ENCODE measurements around the gene FAM221B.

Gene FAM221B

DNA sequence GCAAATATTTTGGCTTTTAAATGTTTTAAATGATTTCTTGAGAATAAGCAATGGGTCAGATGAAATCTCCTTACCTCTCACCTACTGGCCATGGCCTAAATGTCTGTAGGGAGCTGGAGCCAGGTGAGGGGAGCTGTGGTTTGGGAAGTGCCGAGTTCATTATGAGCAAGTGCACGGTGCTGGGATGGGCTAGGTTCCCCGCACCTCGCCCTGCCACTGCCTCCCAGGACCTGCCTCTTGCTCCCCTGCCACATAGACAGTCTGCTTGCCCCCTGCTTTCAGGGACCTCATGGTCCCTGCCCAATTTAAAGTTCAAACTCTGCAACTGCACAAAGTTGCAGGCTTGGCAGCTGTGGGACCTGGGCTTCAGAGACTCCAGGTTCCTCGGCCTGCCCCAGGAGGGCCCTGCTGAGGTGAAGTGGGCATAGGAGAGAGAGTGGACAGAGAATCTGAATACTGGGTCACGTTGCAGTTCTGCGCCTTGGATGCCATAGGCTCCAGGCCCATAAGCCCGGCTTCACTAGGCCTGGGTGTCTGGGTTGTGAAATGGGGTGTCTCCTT, 36.2 kb upstream of the FAM221B start:
- TF ChIP-seq, protein P1, sequence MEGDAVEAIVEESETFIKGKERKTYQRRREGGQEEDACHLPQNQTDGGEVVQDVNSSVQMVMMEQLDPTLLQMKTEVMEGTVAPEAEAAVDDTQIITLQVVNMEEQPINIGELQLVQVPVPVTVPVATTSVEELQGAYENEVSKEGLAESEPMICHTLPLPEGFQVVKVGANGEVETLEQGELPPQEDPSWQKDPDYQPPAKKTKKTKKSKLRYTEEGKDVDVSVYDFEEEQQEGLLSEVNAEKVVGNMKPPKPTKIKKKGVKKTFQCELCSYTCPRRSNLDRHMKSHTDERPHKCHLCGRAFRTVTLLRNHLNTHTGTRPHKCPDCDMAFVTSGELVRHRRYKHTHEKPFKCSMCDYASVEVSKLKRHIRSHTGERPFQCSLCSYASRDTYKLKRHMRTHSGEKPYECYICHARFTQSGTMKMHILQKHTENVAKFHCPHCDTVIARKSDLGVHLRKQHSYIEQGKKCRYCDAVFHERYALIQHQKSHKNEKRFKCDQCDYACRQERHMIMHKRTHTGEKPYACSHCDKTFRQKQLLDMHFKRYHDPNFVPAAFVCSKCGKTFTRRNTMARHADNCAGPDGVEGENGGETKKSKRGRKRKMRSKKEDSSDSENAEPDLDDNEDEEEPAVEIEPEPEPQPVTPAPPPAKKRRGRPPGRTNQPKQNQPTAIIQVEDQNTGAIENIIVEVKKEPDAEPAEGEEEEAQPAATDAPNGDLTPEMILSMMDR (IDR thresholded peaks at IDR 0.05; ENCODE audit: low read depth, low read length), result no peak
- no peak overlapping the region for H3K4me3 ChIP-seq (ENCODE audit: low read depth, low read length)

- H3K4me3 ChIP-seq (ENCODE audit: low read depth, low read length), result no peak overlapping the region
- TF ChIP-seq, protein P1 (IDR thresholded peaks at IDR 0.05; ENCODE audit: low read depth, low read length), result no peak
Measured at GRCh38 chr9:35863583-35863982, 35.1 kb upstream of the FAM221B start.

DNA sequence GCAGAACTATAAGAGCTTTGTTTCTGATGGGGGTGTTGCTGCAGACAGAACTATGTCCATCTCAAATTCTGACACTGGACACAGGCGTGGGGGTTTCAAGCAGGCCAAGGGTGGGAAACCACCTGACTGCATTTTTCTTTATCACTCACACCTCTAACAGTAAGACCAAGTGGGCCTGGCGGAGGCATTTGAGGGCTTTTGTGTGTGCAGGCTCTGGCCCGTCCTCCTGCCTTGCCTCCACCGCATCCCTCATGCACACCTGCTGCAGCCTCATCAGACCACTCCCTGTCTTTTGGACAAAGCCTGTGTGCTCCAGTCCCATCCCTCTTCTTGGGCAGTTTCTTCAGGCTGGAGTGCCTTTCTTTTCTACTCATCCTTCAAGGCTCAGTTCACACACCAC, 33.8 kb upstream of the FAM221B start:
- no peak overlapping the region for H3K4me3 ChIP-seq (ENCODE audit: low read depth, low read length)
- TF ChIP-seq, protein P1 (IDR thresholded peaks at IDR 0.05; ENCODE audit: low read depth, low read length), result no peak

DNA sequence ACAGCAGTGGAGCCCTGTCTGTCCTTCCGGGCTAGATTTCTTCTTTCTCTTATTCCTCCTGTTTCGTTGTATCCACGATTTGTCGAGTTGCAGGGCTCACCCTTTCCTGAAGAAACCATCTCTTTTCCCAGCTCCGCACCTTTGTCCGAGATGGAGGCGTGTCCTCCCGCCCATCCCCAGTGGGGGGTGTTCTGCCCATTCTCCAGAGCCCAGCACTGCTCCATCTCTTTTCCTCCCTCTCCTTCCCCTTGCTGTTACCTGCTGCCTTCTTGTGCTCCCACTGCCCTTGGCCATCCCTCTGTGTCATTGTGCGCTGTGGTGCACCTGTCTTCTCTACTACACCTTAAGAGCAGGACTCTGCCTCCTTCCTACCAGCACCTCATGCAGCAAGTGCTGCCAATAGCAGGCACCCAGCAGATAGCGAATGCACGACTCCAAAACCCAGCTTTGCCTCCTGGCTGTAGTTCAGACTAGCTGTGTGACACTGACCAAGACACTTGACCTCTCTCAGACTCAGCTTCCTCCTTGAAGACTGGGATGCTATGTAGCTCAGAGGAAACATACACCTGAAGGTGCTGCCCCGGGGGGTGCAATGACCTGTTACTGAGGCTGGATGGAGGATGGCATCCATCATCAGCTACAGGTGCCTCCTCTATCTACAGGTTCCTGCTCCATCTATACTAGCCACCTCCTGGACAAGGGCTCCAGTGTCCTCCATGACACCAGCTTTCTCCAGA, 32.8 kb upstream of the FAM221B start:
- TF ChIP-seq, protein P1 (IDR thresholded peaks at IDR 0.05; ENCODE audit: low read depth, low read length), result no peak
- no peak overlapping the region for H3K4me3 ChIP-seq (ENCODE audit: low read depth, low read length)

DNA sequence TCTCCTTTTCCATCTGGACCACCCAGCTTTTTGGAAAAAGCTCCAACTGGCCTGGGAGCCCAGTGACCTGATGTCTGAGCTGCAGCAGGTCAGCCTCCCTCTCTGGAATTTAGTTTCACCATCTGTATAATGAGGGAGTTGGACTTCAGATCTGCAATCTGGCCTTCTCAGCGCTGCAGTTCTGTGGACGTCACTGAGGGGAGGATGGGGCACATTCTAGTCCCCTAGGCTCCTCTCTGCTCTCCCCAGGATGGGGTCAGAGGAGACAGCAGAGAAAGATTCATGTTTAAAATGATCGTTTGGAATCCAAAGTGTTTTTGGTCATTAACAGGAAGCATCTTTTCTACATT, 31.4 kb upstream of the FAM221B start:
- TF ChIP-seq, protein P1 (IDR thresholded peaks at IDR 0.05; ENCODE audit: low read depth, low read length), result no peak

GRCh38 chr9:35859310-35859989, 30.9 kb upstream of the FAM221B start:
- TF ChIP-seq, protein P1 (IDR thresholded peaks at IDR 0.05; ENCODE audit: low read depth, low read length), result no peak
- no peak overlapping the region for H3K4me3 ChIP-seq (ENCODE audit: low read depth, low read length)

More for the DNA sequence above, 31.4 kb upstream of the FAM221B start:
- H3K4me3 ChIP-seq (ENCODE audit: low read depth, low read length), result no peak overlapping the region

DNA sequence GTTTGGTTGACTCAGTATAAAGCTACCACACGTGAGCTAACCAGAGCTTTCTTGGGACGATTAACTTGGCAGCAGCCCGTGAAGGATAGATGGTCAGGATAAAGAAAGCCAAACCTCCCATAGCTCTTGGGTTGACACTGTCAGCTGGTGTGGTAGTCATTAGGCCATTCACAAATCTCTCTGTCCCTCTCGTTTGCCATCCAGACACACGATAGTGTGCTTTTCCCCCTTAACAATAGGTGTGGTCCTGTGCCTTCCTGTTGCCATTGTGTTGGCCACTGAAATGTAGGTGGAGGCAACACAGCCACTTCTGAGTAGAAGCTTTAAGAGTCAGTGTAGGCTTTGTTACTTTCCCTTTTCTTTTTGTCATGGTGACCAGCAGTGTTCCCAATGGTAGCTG, 29.9 kb upstream of the FAM221B start:
- H3K4me3 ChIP-seq (ENCODE audit: low read depth, low read length), result no peak overlapping the region
- TF ChIP-seq, protein P1 (IDR thresholded peaks at IDR 0.05; ENCODE audit: low read depth, low read length), result no peak
